ENCODE results near the gene NCS1.

NCS1 gene

GRCh38 chr9:130195638-130196037 is 23.4 kb downstream of the NCS1 start:
- no peak for DNase-seq

- DNase-seq: no peak
These were observed 24.4 kb downstream of the NCS1 start for GRCh38 chr9:130196643-130197042.

- DNase-seq: no peak
These were observed 25.2 kb downstream of the NCS1 start for GRCh38 chr9:130197386-130197785.

- DNase-seq: no peak
These were observed 25.7 kb downstream of the NCS1 start for GRCh38 chr9:130197888-130198287.

GRCh38 chr9:130198501-130199179 is 26.4 kb downstream of the NCS1 start:
- no peak for DNase-seq

- no peak for DNase-seq
These were observed 27.4 kb downstream of the NCS1 start for GRCh38 chr9:130199605-130200004.

- no peak for DNase-seq
These were observed 28.0 kb downstream of the NCS1 start for GRCh38 chr9:130200038-130200849.

- DNase-seq: no peak
These were observed 29.2 kb downstream of the NCS1 start for GRCh38 chr9:130201399-130201873.

- DNase-seq: no peak
These were observed 29.8 kb downstream of the NCS1 start for GRCh38 chr9:130201974-130202373.

GRCh38 chr9:130204341-130204740 is 32.1 kb downstream of the NCS1 start:
- DNase-seq: no peak

GRCh38 chr9:130204959-130205358 is 32.8 kb downstream of the NCS1 start:
- DNase-seq: no peak

- no peak for DNase-seq
These were observed 33.7 kb downstream of the NCS1 start for GRCh38 chr9:130205912-130206311.

GRCh38 chr9:130206579-130206978 is 34.4 kb downstream of the NCS1 start:
- DNase-seq: no peak

- DNase-seq: no peak
These were observed 35.2 kb downstream of the NCS1 start for GRCh38 chr9:130207241-130207992.

- no peak for DNase-seq
These were observed 36.6 kb downstream of the NCS1 start for GRCh38 chr9:130208600-130209347.

GRCh38 chr9:130209422-130209821 is 37.2 kb downstream of the NCS1 start:
- DNase-seq: no peak

GRCh38 chr9:130211548-130212226 is 39.5 kb downstream of the NCS1 start:
- DNase-seq: no peak

- no peak for DNase-seq
These were observed 40.5 kb downstream of the NCS1 start for GRCh38 chr9:130212543-130213297.

- DNase-seq: no peak
These were observed 41.9 kb downstream of the NCS1 start for GRCh38 chr9:130213911-130214761.

GRCh38 chr9:130214776-130215340 is 42.7 kb downstream of the NCS1 start:
- DNase-seq: no peak

All from stimulated activated CD4-positive, alpha-beta T cell treated with anti-CD3 and anti-CD28 coated beads, Interleukin-12 subunit alpha, Interleukin-12 subunit beta, amount 100 ng/mL, for 4 hours (primary cell).